Neutrophil (primary cell): ENCODE data around the gene POFUT2.

Experiments used
- H3K27ac ChIP-seq: fragments of 200-600 bp; sonication (generic); 2 replicates; pipeline ENCODE4 v1.5.1; 2016; ENCODE audit warnings: mild to moderate bottlenecking, moderate library complexity
- H3K27me3 ChIP-seq: fragments of 200-600 bp; sonication (generic); 2 replicates; pipeline ENCODE4 v1.6.0; 2016; ENCODE audit warnings: mild to moderate bottlenecking
- H3K36me3 ChIP-seq: fragments of 200-600 bp; sonication (generic); 2 replicates; pipeline ENCODE4 v1.5.1; 2017
- H3K4me1 ChIP-seq, 2 experiments: fragments of 200-600 bp in 1 of 2; sonication (generic) in 1 of 2; 1 replicate in 1 of 2; 2 replicates in 1 of 2; pipeline versions ENCODE4 v1.5.1 to v1.6.1; 2013 to 2016; ENCODE audit warnings: low read depth in 1 of 2, low read length in 1 of 2, mild to moderate bottlenecking in 1 of 2, moderate library complexity in 1 of 2; ENCODE audit not compliant: control insufficient read depth in 1 of 2, insufficient read depth in 1 of 2
- H3K4me3 ChIP-seq, 2 experiments: fragments of 200-600 bp in 1 of 2; sonication (generic) in 1 of 2; 1 replicate in 1 of 2; 2 replicates in 1 of 2; pipeline ENCODE4 v1.5.1; 2013 to 2016; ENCODE audit warnings: low read depth in 1 of 2, low read length in 1 of 2, mild to moderate bottlenecking in 1 of 2, moderate library complexity in 1 of 2
- H3K9me3 ChIP-seq: fragments of 200-600 bp; sonication (generic); 2 replicates; pipeline ENCODE4 v1.5.1; 2016
- CTCF ChIP-seq: fragments of 200-600 bp; sonication (generic); IDR thresholded peaks from 2 replicates; pipeline ENCODE4 v1.5.1; 2016; ENCODE audit warnings: antibody characterized with exemption

Gene POFUT2

GRCh38 chr21:45328198-45329091 lies 40.8 kb upstream of the POFUT2 start:
- no peaks in the 10 kb centered on the region for H3K4me1 ChIP-seq
- H3K9me3 ChIP-seq = no peaks in the 10 kb centered on the region
- H3K27ac ChIP-seq = no peak overlapping the region
- H3K27me3 ChIP-seq = peaks cover 1% of the 10 kb centered on the region
- TF ChIP-seq CTCF = no peak
- no peak overlapping the region for H3K4me3 ChIP-seq
- no peaks in the 10 kb centered on the region for H3K36me3 ChIP-seq

- H3K27ac ChIP-seq = no peak overlapping the region
- H3K36me3 ChIP-seq = no peaks in the 10 kb centered on the region
- H3K27me3 ChIP-seq = peaks cover 9% of the 10 kb centered on the region
- H3K4me1 ChIP-seq = no peaks in the 10 kb centered on the region
- no peaks in the 10 kb centered on the region for H3K9me3 ChIP-seq
- H3K4me3 ChIP-seq = no peak overlapping the region
- no peak for TF ChIP-seq CTCF
Measured at GRCh38 chr21:45327441-45328197, 39.9 kb upstream of the POFUT2 start.

GRCh38 chr21:45326891-45327440 lies 39.3 kb upstream of the POFUT2 start:
- Histone ChIP-seq H3K27ac (no peak overlapping the region), H3K4me3 (no peak overlapping the region), H3K36me3 (no peaks in the 10 kb centered on the region), H3K27me3 (peaks cover 16% of the 10 kb centered on the region), H3K9me3 (no peaks in the 10 kb centered on the region), H3K4me1 (no peaks in the 10 kb centered on the region)
- no peak for TF ChIP-seq CTCF

GRCh38 chr21:45326169-45326851 lies 38.6 kb upstream of the POFUT2 start:
- no peaks in the 10 kb centered on the region for H3K9me3 ChIP-seq
- no peaks in the 10 kb centered on the region for H3K36me3 ChIP-seq
- no peak overlapping the region for H3K4me3 ChIP-seq
- H3K27ac ChIP-seq = no peak overlapping the region
- H3K27me3 ChIP-seq = peaks cover 22% of the 10 kb centered on the region
- no peak for TF ChIP-seq CTCF
- H3K4me1 ChIP-seq = no peaks in the 10 kb centered on the region
